Measurements from ENCODE around the gene TNFRSF1A.

The TNFRSF1A gene

DNA sequence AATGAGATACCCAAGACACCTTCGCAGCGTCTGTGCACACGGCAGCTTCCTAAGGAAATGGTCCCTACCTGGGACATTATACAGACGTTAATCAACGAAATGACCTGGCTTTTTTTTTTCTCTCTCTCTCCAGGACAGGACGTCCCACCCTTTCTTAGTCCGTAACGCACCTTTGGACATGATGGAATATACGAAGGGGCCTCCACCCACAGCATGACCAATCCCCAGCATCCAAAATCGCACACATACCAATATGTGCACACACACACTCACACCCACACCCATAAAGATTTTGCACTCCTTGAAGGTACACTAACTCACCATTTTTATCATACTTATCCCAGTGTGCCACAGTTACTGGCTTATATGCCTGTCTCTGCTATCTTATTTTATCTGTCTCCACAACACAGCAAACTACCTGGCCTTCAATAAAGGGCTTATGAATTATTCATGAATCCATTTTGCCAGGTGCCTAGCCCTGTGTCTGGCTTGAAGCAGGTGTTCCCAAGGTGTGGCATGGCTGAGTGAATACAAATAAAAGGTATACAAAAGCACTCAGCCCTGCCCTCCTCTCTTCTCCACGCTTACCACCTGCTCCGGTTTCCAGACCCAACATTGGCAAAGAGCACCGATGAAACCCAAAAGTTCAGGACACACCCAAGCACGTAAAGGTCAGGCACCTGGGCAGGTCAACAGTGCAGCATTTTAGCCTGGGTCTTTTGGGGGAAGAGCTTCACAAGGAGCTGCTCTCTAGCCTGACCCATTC is 31.3 kb upstream of the TNFRSF1A start:
- TF ChIP-seq, protein P1, sequence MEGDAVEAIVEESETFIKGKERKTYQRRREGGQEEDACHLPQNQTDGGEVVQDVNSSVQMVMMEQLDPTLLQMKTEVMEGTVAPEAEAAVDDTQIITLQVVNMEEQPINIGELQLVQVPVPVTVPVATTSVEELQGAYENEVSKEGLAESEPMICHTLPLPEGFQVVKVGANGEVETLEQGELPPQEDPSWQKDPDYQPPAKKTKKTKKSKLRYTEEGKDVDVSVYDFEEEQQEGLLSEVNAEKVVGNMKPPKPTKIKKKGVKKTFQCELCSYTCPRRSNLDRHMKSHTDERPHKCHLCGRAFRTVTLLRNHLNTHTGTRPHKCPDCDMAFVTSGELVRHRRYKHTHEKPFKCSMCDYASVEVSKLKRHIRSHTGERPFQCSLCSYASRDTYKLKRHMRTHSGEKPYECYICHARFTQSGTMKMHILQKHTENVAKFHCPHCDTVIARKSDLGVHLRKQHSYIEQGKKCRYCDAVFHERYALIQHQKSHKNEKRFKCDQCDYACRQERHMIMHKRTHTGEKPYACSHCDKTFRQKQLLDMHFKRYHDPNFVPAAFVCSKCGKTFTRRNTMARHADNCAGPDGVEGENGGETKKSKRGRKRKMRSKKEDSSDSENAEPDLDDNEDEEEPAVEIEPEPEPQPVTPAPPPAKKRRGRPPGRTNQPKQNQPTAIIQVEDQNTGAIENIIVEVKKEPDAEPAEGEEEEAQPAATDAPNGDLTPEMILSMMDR (IDR thresholded peaks at IDR 0.05; ENCODE audit: low read depth, low read length), result no peak
- H3K4me3 ChIP-seq (ENCODE audit: low read depth, low read length), result no peak overlapping the region

DNA sequence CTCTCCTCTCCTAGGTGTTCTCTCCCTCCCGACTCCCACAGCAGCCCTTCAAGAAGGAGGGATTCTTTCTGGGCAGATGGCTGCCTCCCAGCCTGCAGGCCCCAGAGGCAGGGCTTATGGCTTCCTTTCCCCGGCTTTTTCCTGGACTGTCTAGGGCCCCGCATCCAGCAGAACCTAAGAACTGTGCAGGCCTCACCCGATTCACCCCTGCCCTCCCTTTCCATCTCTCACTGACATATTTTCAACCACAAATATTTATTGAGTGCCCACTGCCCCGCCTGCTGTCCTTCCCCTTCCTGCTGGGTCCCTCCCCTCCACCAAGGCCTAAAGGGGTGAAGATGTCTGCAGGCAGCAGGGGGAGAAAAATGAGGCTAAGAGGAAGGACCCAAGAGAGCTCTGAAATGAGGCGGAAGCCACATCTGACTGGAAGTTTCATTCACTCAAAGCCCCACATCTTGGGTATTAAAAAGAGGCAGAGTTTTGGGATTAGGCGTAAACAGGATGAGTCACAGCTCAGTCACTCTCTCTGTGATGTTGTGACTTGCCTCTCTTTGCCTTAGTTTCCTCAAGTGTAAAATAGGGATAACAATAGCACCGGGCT is 30.6 kb upstream of the TNFRSF1A start:
- TF ChIP-seq, protein P1 (IDR thresholded peaks at IDR 0.05; ENCODE audit: low read depth, low read length), result no peak
- peak overlapping the region; percentile 17; the same call in 1 of the 2 replicates for H3K4me3 ChIP-seq (ENCODE audit: low read depth, low read length)

DNA sequence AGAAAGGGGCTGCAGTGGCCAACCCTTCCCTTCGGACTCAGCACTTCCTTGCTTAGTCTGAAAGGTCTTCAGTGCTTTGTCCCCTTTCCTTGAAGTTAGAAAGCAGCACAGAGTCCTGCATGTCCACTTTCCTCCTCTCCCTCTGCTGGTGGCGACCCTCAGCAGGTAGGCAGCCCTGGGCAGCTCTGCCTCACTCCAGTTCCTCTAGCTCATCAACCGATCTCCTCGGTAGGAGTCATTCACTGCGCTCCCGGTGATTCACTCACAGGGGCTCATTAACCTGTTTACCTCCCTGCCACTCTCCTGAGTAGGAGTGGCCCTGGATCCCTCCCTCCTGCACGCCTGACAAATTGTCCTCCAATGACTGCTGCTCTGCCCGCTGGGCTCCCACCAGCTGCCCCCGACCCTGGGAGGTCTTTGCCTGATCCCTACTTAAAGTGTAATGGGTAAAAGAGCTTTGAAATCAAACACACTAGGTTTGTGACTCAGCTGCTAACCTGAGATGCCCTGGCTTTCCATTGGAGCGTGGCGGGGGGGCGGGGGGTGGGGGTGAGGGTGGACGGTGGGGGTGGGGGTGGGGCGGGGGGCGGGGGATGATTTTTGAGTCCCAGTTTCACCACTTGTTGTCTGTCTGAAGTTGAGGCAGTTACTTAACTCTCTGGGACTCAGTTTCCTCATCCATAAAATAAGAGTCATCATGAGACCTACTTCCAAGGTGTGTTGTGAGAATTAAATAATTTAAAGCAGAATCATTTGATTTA is 29.3 kb upstream of the TNFRSF1A start:
- TF ChIP-seq, protein P1 (IDR thresholded peaks at IDR 0.05; ENCODE audit: low read depth, low read length), result 0 out of 2 replicates have a peak, but pooled peaks have one; percentile 8
- H3K4me3 ChIP-seq (ENCODE audit: low read depth, low read length), result no peak overlapping the region

DNA sequence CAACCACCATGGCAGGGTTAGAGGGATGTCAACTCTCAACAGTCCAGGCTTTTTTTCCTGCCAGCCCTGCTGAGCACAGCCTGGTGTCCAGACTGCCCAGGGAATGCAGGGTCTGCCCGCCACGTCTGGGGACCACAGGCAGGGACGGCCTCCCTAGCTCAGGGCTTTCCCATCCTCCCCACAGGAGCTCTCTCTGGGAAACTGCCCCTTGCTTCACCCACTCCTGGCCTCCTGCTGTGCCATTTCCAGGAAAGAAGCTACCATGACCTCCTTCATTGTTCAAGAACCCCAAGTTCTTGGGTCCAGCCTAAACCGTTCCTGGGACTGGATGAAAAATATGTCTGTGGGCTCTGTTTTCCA is 28.7 kb upstream of the TNFRSF1A start:
- no peak overlapping the region for H3K4me3 ChIP-seq (ENCODE audit: low read depth, low read length)
- TF ChIP-seq, protein P1 (IDR thresholded peaks at IDR 0.05; ENCODE audit: low read depth, low read length), result no peak

DNA sequence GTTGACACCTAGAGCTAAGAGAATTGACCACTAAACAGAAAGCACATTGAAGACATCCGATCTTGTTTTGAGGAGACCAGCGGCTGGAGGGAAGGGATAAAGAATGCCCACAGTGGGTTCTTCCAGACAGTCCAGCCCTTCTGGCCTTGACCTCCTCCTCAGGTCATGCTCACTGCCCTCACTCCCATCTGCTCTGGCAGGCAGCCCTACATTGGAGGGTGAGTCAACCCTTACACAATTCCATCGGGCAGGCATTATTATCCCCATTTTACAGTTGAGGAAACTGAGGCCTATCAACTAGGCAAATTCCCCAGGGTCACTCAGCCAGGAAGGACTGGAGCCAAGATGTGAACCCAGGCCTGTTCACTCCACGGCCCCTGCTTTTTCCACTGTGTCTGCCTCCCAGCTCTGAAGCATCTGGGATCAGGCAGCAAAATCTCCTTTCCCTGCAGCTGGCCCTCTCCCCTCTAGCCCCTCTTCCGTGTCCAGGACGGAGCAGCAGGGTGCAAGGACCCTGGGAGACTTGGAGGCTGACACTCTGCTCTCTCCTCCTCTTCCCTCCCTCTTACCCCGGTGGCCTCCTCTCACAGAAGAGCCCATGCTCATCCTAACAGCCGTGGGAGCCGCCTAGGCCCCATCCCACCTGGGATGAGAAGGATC is 28.2 kb upstream of the TNFRSF1A start:
- TF ChIP-seq, protein P1 (IDR thresholded peaks at IDR 0.05; ENCODE audit: low read depth, low read length), result no peak
- H3K4me3 ChIP-seq (ENCODE audit: low read depth, low read length), result no peak overlapping the region

DNA sequence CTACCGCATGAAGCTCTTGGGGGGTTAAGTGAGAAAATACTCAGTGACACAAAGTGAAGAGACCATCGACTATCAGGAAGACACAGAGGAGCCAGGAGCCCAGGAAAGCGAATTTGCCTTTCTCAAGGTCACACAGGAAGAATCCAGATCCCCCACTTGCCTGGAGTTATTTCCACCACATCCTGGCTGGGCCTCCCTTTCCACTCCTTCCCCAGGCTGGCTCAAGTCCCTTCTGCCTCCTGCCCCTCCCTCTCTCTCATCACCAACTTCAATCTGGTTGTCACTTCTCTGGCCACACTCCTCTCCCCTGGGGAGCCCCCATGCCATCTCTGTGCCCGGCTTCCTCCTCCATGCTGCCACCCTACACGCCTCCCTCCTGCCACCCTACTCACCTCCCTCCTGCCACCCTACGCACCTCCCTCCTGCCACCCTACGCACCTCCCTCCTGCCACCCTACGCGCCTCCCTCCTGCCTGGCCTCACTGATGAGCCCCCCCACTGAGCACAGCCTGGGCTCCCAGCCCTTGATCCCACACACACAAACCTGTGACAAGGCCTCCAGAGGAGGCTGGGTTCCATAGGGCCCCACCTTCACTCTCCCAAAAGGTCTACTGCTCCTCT is 27.1 kb upstream of the TNFRSF1A start:
- H3K4me3 ChIP-seq (ENCODE audit: low read depth, low read length), result no peak overlapping the region
- TF ChIP-seq, protein P1 (IDR thresholded peaks at IDR 0.05; ENCODE audit: low read depth, low read length), result no peak

All from WI38 (cell line).